T-helper 2 cell treated with Interferon-gamma antibody and Interleukin-4, amounts not matched to agents 100 ng/mL and 5 ng/mL, for 36 hours (primary cell): ENCODE data around the gene SCD5. TPM values are rescaled to one million over a fixed set of nuclear protein-coding genes. Genes with fewer than 3 reads are reported as not detected.

ENCODE experiments used
- intact Hi-C: fragments of 100-400 bp; cut with micrococcal nuclease; formaldehyde crosslinking; loops from one replicate; pipeline ENCODE4 v1.15.1; 2023
- total RNA-seq: library from RNA; stranded (reverse); gene quantifications from 2 replicates; pipeline ENCODE4 v1.2.3, GENCODE V29; 2022

Gene SCD5
- total RNA-seq, 1 donor from 2014 or later = 0.36 TPM

DNA sequence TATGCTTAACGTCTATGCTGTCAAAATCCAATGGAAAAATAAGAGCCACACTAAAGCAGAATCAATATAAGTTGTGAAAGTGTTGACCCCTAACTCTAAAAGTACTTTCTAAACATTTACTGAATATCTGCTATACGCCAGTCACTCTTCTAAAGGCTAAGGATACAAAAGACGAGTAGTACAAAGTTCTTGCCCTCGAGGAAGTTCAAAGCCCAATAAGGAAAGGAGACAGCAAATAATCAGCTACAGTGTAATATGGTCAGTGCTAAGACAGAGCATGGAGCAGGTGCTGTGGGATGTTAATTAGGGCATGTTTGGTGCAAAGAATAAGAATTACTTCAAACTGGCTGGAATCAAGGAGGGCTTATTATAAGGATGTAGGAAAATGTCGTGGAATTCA lies 205.2 kb downstream of the SCD5 start:
- intact Hi-C loops = no loop called here

DNA sequence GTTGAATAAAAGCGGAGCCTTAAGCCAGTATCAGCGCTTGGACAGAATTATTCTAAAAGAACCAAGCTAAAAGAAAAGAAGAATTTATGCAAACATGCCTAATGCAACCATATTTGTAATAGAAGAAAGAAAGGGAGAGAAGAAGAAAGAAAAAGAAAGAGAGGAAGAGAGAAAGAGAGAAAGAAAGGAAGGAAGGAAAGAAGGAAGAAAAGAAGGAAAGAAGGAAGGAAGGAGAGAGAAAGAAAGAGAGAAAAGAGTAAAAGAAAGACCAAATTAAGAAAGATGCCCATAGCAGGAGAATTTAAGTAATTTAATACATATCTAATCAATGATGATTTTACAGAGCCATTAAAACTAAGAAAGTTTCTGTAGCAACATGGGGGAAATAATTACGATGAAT lies 206.0 kb downstream of the SCD5 start:
- intact Hi-C loops = no loop called here

DNA sequence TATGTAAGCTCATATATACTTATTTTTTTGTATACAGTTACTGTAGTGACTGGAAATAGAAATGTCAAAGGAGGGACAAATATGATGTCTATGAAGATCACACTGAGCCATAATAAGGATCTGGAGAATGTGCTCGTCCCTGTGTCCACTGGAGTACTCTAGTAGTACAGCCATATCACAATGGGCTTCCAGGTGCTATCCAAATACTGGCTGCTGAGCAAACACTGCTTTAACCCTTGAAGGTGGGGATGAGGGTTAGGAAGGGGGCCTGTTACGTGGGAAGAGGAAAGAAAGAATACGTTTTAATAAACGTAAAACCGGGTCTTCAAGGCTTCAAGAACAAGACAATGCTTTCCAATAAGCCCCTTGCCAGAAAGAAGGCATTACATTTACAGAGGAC lies 207.0 kb downstream of the SCD5 start:
- intact Hi-C loops = no loop called here

DNA sequence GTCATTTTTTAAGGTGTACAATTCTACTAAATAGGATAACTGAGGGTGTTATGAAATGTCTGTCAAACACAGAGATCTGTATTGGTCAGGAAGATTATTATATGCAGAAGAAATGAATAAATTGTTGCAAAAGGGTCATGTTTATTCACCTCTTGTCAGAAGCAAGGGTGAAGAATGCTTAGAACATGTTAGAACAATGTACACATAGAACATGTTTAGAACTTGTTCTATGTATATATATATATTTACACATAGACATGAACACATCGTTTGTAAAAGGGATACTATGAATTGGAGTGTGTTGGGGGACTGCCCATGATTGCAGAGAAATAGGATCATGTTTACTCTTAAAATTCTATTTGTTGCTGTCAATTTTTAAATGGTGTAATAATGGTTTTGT lies 208.8 kb downstream of the SCD5 start:
- intact Hi-C loops = no loop called here

DNA sequence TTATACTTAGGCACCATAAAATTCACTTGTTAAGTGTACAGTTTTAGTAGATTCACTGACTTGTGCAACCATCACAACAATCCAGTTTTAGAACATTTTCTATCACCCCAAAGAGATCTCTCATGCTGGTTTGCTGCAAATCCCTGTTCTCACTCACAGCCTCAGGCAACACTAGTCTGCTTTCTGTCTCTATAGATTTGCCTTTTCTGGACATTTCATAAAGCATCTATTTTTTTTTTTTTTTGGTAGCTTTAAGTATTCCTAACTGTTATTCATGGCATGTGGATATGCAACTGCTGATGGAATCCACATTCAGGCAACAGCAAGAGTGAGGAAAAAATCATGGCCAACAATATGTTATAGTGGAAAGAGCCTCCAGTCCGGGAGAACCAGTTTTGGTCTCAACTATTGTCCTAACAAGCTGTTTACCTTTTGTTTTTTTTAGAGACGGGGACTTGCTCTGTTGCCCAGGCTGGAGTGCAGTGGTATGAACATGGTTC lies 209.8 kb downstream of the SCD5 start:
- intact Hi-C loops = no loop called here

DNA sequence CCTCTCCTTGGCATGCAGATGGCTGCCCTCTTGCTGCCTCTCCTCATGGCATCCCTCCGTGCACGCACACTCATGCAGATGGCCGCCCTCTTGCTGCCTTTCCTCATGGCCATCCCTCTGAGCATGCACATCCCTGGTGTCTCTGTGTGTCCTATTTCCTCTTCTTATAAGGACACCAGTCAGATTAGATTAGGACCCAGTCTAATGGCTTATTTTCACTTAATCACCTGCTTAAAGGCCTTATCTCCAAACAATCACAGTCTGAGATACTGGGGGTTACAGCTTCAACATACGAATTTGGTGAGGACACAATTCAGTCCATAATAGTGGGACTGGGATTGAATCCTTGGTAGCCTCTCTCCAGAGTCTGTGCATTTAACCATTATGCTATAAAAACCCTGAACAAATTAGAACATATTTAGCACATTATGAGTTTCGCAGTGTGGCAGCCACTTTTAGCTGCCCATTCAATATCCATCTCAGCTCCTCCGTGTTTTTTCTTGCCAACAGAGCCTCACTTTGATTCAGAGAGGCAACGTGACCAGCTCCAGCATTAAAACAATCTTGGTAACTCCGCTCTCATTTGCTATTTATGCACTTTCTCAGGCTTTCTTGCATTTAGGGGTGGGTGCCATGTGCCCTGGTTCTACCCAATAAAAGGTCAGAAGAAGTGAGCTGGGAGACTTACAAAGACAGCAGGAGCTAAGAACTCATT lies 210.6 kb downstream of the SCD5 start:
- intact Hi-C loops = no loop called here

DNA sequence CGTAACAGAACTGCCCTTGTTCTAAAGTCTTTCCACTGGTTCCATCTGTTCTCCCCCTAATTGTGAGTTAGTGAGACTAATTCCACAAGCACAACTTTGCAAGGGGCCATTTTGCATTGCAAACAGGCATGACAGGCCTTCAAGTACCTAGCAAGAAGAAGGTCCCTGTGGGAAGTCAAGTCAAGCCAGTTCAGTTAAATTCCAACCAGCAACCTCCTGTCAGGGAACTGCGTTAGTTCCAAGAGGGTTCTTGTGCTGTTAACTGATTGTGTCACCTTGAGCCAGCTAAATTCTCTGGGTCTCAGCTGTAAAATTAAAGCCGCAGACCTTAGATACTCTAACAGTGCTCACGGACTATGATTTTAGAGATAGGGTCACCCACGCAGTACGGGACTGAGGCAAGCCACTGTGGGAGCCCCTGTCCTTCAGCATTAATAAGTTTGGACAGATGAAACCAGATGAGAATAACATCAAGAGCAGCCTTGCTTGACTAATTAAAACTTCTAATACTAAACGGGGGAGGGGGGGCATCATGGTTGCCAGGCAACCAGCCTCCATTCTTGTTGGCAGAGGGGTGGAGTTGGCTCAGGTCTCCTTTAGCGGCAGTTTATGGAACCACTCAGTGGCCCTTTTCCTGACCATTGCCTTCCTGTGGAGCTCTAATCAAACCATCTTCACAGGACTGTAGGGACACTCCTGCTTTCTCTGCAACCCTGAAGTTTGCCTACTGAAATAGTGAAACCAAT lies 212.7 kb downstream of the SCD5 start:
- intact Hi-C loops = no loop called here

DNA sequence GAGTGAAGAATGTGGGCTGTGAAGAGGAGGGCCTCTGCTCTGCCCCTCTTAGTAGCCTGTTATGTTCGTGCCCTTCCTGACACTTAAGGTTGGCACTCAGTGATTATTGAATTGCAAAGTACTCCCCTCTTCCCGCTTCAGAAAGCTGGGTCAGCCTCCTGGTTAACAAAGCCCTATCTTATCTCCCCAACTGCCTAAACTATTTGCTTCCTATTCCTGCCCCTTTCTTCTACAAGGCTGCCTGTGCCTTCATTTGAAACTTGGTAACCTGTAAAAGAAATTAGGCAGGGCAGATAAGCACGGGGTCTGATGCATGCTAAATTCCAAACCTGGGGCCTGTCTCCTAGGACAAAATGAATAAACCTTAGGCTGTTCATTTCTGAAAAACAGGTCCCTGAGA lies 213.7 kb downstream of the SCD5 start:
- intact Hi-C loops = no loop called here

DNA sequence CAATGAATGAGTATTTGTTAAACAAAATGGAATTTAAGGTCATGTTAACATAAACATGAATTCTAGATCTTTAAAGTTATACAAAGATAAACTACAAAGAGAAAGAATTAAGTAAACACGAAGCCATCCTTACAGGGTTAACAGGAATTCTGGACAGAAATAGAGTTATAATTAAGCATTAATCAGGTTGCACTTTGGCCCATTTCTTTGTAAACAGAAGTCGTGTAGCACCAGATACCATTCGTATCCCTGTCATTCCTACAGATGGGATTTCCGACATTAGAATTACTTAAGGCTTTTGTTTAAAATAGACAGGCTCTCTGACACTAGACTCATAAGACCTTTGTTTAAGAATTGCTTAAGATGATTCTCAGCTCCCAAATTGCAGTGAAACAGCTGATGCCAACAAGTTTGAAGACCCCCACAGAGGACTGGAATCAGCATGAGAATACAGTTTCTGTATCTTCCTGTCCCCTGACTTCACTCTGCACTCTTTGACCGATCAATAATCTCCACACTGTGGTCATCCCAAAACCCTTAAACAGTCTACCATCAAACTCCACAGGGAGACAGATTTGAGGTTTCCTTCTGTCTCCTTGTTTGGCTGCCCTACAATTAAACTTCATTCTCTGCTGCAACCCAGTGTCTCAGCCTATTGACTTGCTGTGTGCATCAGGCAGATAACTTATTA lies 214.6 kb downstream of the SCD5 start:
- intact Hi-C loops = no loop called here

DNA sequence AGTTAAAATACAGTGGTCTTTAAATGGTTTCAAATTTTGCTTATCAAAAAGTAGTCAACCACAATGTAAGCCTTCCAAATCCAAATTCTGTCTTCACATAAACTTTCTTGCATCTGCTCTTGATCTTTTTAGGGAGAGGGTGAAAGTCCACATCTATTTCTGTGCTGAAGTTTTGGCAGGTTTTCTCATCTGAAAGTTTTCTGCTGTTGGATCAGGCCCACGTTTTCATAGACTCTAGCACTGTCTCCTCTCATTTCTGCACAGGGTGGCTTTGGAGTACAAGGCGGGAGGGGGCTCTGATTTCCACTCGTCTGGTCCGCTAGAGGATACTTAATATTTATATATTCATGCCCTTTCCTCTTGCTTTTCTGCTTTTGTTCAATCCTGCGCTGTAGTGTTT lies 218.7 kb downstream of the SCD5 start:
- intact Hi-C loops = no loop called here

Other genes with a start within 250 kb of the SCD5 start
- gene TMEM150C, start 236.8 kb downstream of the SCD5 start, total RNA-seq = not detected in 2 replicates
- gene SEC31A, start 92.4 kb upstream of the SCD5 start, total RNA-seq = 143 and 153 TPM in 2 replicates
- 2.6 and 2.7 TPM in 2 replicates for gene THAP9, start 101.9 kb upstream of the SCD5 start, total RNA-seq
- 31.9 and 32.5 TPM in 2 replicates for gene LIN54, start 212.0 kb upstream of the SCD5 start, total RNA-seq
- gene COPS4, start 236.4 kb upstream of the SCD5 start, total RNA-seq = 28.5 and 32.9 TPM in 2 replicates